Coronary artery (tissue), 2 donors: ENCODE results near the gene CARS1.

ENCODE experiments used
- DNase-seq: peaks from one replicate; pipeline ENCODE4 v3.0.0-alpha.2; 2017; ENCODE audit warnings: low spot score
- H3K27ac ChIP-seq, 2 donors: fragments of 200-600 bp; sonication (generic); one replicate each; pipeline ENCODE4 v1.5.1; 2016 to 2019
- H3K4me3 ChIP-seq: fragments of 200-600 bp; sonication (generic); 2 replicates; pipeline ENCODE4 v1.5.1; 2016; ENCODE audit warnings: mild to moderate bottlenecking, moderate library complexity
- TF ChIP-seq, protein P1 (sequence below): fragments of 200-600 bp; sonication (generic); IDR thresholded peaks from one replicate; pipeline ENCODE4 v1.5.1; 2019; ENCODE audit warnings: antibody characterized with exemption

Gene CARS1

DNA sequence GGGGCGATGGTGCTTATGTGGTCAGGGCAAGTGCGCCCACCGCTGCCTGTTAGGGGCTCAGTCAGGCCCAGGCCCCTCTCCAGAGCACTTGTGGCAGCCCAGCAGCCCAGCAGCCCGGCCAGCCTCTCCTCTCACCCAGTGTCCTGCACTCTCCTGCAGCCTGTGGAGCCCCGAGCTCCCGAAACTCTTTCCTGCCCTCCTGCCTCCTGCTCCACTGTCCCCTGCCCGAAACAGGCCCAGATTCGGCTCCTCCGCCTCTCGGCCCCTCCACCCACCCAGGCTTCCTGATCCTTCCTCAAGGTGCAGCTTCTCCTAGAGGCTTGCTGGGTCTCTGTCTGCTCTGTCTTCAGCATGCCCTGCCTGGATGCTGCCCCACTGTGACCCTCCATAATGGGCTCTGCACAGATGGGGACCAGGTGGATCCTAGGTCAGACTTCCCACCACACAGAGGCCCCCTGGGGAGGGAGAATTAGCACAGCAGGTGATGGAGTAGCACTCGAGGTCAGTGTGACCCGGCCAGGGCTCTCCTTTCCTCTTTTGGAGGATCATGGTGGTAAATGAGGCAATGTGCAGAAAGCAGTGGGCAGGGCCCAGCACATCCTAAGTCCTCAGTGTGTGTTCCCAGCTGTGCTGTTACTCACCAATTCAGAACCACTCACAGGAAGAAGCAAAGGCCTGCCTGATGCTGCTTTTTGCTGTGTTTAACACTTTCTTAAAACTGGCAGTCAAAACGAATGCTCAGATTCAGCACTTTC is 46.5 kb downstream of the CARS1 start:
- TF ChIP-seq, protein P1, sequence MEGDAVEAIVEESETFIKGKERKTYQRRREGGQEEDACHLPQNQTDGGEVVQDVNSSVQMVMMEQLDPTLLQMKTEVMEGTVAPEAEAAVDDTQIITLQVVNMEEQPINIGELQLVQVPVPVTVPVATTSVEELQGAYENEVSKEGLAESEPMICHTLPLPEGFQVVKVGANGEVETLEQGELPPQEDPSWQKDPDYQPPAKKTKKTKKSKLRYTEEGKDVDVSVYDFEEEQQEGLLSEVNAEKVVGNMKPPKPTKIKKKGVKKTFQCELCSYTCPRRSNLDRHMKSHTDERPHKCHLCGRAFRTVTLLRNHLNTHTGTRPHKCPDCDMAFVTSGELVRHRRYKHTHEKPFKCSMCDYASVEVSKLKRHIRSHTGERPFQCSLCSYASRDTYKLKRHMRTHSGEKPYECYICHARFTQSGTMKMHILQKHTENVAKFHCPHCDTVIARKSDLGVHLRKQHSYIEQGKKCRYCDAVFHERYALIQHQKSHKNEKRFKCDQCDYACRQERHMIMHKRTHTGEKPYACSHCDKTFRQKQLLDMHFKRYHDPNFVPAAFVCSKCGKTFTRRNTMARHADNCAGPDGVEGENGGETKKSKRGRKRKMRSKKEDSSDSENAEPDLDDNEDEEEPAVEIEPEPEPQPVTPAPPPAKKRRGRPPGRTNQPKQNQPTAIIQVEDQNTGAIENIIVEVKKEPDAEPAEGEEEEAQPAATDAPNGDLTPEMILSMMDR = no peak
- Histone ChIP-seq H3K4me3 (no peak overlapping the region), H3K27ac (no peak overlapping the region)
- DNase-seq = no peak

DNA sequence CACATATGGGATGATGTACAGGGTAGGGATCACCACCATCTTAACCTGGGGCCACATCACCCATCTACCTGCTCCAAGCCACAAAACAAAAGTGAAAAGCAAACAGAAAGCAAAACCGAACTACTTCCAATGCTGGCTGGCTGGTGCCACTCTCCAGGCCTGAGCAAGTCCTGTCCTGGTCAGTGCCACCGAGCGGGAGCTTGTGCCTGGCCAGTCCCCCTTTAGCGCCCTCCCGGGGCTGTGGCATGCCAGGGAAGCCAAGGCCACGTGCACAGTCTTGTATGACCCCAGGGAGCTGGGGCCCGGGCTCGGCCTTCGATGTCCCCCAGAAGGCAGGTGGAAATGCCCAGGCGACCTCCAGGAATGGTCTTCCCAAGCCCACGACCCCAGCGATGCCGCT is 47.2 kb downstream of the CARS1 start:
- Histone ChIP-seq H3K27ac (no peak overlapping the region), H3K4me3 (no peak overlapping the region)
- TF ChIP-seq, protein P1 = no peak
- DNase-seq = no peak

DNA sequence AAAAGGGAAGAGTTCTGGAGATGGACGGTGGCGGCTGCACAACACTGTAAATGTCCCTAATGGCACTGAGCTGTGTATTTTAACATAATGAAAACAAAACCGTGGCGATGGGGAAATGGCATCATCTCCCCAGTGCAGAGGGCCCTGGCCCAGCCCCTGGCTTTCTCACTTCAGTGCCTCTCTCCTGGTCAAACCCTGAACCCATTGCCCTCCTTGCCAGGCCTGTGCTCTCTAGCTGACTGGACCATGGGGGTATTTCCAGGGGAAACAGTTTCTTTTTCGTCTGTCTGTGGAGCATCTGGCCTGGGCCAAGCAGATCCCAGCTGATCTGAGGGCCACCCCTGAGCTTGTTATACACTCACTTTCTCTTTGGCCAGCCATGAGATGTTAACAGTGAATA is 47.7 kb downstream of the CARS1 start:
- Histone ChIP-seq H3K27ac (no peak overlapping the region), H3K4me3 (no peak overlapping the region)
- no peak for DNase-seq
- TF ChIP-seq, protein P1 = no peak

DNA sequence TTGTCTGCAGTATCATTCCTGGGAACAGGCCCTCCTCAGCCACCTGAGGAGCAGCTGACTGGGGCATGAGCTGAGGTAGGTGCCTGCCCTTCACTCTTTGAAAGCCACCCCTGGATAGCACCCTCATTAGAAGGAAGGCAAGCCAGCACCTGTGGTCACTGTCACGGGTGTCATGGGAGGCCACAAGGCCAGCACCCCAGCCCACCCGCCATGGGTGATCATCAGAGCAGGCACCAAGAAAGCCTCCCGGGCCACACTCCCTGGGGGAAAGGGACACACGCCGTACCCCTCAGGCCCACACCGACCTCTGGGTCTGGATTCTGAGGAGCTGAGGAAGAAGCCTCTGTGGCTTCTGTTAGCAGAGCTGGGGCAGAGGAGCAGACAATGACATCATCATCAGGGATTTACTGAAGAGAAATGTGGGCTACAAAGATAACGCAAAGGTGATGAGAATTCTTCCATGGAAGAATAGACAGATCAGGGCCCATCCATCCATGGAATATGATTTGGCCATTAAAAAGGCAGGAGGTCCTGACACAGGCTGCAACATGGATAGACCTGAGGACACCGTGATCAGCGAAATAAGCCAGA is 48.4 kb downstream of the CARS1 start:
- no peak for DNase-seq
- TF ChIP-seq, protein P1 = no peak
- H3K27ac ChIP-seq = no peak overlapping the region
- no peak overlapping the region for H3K4me3 ChIP-seq

DNA sequence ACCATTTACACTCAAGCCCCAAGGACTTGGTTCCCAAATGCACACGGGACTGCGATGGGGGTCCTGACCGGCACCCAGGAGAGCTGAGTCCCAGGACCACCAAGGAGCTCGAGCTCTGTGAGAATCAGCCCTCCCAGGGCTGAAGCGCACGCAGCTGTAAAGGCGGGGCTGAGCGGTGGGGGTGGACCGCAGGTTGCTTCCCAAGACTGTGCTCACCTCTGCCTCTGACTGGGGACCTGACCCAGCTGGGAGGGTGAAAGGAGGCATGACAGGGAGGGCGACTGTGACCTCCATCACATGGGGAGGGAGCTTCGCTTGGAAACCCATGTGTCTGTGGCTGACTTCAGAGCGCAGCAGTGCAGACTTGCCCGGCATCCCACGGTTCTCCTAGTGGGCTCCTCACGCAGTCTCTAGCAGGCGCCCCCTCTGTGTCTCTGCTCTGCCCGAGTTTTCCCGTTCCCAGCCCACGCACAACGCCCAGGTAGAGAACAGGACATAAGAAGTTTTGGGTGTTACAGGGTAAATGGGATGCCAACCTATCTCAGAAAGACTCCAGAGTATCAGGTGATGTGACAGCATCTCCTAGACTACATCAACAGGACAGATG is 49.7 kb downstream of the CARS1 start:
- no peak overlapping the region for H3K4me3 ChIP-seq
- DNase-seq = no peak
- TF ChIP-seq, protein P1 = no peak
- H3K27ac ChIP-seq = no peak overlapping the region

DNA sequence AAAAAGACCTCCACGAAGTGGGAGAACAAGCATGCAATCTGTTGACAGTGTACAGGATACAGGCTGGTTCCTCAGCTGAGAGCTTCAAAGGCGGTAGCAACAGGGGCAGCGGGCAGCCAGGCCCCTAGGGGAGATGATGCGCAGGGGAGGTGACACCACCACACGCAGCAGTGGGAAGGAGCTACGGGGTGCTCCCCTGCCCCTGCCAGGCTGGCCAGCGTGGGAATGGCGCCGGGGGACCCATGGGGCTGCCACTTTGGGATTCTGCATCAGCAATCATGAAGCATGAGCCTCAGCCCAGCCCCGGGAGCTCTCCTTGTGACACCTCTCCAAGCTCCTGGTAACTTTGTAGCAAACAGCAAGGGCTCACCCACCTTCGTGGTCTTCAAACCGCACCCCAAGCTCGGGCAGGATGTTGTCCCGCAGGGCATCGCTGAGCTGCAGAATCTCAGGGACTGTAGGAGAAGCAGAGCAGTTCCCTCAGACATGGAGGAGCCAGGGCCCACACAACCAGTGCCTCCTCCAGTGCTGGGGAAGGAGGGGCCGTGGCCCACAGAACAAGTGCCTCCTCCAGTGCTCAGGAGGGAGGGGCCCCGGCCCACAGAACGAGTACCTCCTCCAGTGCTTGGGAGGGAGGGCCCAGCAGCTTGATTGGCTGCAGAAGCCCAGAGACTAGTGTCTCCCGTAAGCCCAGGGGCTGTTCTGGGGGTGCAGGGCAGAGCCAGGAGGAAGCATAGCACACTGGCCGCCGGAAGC is 50.5 kb downstream of the CARS1 start:
- TF ChIP-seq, protein P1 = no peak
- Histone ChIP-seq H3K27ac (no peak overlapping the region), H3K4me3 (no peak overlapping the region)
- DNase-seq = peak; percentile 71
